HepG2 (cell line): ENCODE results near the gene SLC2A10. TPM values are rescaled to one million over a fixed set of nuclear protein-coding genes. Genes with fewer than 3 reads are reported as not detected.

Source experiments
- ADNP ChIP-seq: sonication (generic); formaldehyde crosslinking; IDR thresholded peaks from 2 replicates; pipeline ENCODE4 v1.4.0; 2020; ENCODE audit warnings: missing genetic modification reagents
- ARID2 ChIP-seq: sonication (generic); formaldehyde crosslinking; IDR thresholded peaks from 2 replicates; pipeline ENCODE4 v1.8.1; 2022; ENCODE audit warnings: mild to moderate bottlenecking, missing genetic modification reagents, borderline replicate concordance
- CBX1 ChIP-seq: IDR thresholded peaks from one replicate; pipeline ENCODE4 v1.6.1; 2016; ENCODE audit warnings: antibody characterized with exemption, low read depth
- GABPB1 ChIP-seq: IDR thresholded peaks from 2 replicates; pipeline ENCODE4 v1.6.1; 2016; ENCODE audit warnings: mild to moderate bottlenecking, missing genetic modification reagents, moderate library complexity, missing compliant biosample characterization
- GTF3A ChIP-seq: sonication (generic); formaldehyde crosslinking; conservative IDR thresholded peaks from 2 replicates; pipeline ENCODE4 v1.4.0; 2020; ENCODE audit warnings: mild to moderate bottlenecking, missing genetic modification reagents
- HIVEP1 ChIP-seq: sonication (generic); formaldehyde crosslinking; IDR thresholded peaks from 2 replicates; pipeline ENCODE4 v1.4.0; 2020; ENCODE audit warnings: mild to moderate bottlenecking, missing genetic modification reagents
- HNRNPL ChIP-seq: fragments of 200-400 bp; formaldehyde crosslinking; IDR thresholded peaks from 2 replicates; pipeline ENCODE4 v1.6.1; 2017; ENCODE audit warnings: mild to moderate bottlenecking, low read depth, low read length
- HOXA5 ChIP-seq: sonication (generic); formaldehyde crosslinking; IDR thresholded peaks from 2 replicates; pipeline ENCODE4 v1.4.0; 2020; ENCODE audit warnings: missing genetic modification reagents
- NCOA1 ChIP-seq: sonication (generic); formaldehyde crosslinking; IDR thresholded peaks from 2 replicates; pipeline ENCODE4 v1.9.0; 2021; ENCODE audit warnings: missing genetic modification reagents
- RFXAP ChIP-seq: sonication (generic); formaldehyde crosslinking; IDR thresholded peaks from 2 replicates; pipeline ENCODE4 v1.4.0; 2020; ENCODE audit warnings: missing genetic modification reagents, borderline replicate concordance
- RXRA ChIP-seq: sonication (generic); formaldehyde crosslinking; IDR thresholded peaks from 2 replicates; pipeline ENCODE4 v1.5.1; 2020; ENCODE audit warnings: missing genetic modification reagents
- SNRNP70 ChIP-seq: fragments of 200-400 bp; formaldehyde crosslinking; IDR thresholded peaks from 2 replicates; pipeline ENCODE4 v1.6.1; 2017; ENCODE audit warnings: mild to moderate bottlenecking, low read depth, low read length, moderate library complexity
- STAG1 ChIP-seq: sonication (generic); formaldehyde crosslinking; IDR thresholded peaks from 2 replicates; pipeline ENCODE4 v1.4.0; 2020; ENCODE audit warnings: missing genetic modification reagents
- ZNF333 ChIP-seq: sonication (generic); formaldehyde crosslinking; IDR thresholded peaks from 2 replicates; pipeline ENCODE4 v1.4.0; 2020; ENCODE audit warnings: mild to moderate bottlenecking, missing genetic modification reagents, borderline replicate concordance
- ZNF430 ChIP-seq: sonication (generic); formaldehyde crosslinking; IDR thresholded peaks from 2 replicates; pipeline ENCODE4 v1.9.0; 2021; ENCODE audit warnings: mild to moderate bottlenecking, missing genetic modification reagents
- ZNF510 ChIP-seq: sonication (generic); formaldehyde crosslinking; IDR thresholded peaks from 2 replicates; pipeline ENCODE4 v1.4.0; 2020; ENCODE audit warnings: low read depth, mild to moderate bottlenecking, missing genetic modification reagents
- ZNF619 ChIP-seq: sonication (generic); formaldehyde crosslinking; IDR thresholded peaks from 2 replicates; pipeline ENCODE4 v1.4.0; 2020; ENCODE audit warnings: mild to moderate bottlenecking, missing genetic modification reagents
- ZNF652 ChIP-seq: IDR thresholded peaks from 2 replicates; pipeline ENCODE4 v1.6.1; 2016; ENCODE audit warnings: low read depth, borderline replicate concordance
- polyA plus RNA-seq, 8 experiments: library from polyadenylated mRNA; depleted of rRNA in 3 of 8; stranded (reverse) in 7 of 8; unstranded in 1 of 8; fragments of >200 nt; fragmentation: Illumina TruSeq in 4 of 8; extraction: Trizol in 4 of 8; gene quantifications; 2 replicates each; pipeline versions ENCODE4 v1.2.1 to v1.2.3, GENCODE V29; 2011 to 2016; ENCODE audit warnings: low read depth in 4 of 8, missing spikeins in 1 of 8, mixed read lengths in 1 of 8; ENCODE audit not compliant: insufficient read depth in 1 of 8
- total RNA-seq, 5 experiments: library from RNA; depleted of rRNA; stranded (reverse); fragments of >200 nt; fragmentation: Illumina TruSeq; extraction: Trizol; gene quantifications; 2 replicates each; pipeline ENCODE4 v1.2.3, GENCODE V29; 2016; ENCODE audit warnings: low read depth in 1 of 5
- TF ChIP-seq, protein P1 (sequence below): sonication (generic); formaldehyde crosslinking; IDR thresholded peaks from 2 replicates; pipeline ENCODE4 v1.5.0; 2020; ENCODE audit warnings: mild to moderate bottlenecking, missing genetic modification reagents, borderline replicate concordance
- TF ChIP-seq, protein P2 (sequence below): sonication (generic); formaldehyde crosslinking; IDR thresholded peaks from 2 replicates; pipeline ENCODE4 v1.4.0; 2020; ENCODE audit warnings: mild to moderate bottlenecking, low read depth, missing genetic modification reagents
- TF ChIP-seq, protein P3 (sequence below): sonication (generic); formaldehyde crosslinking; IDR thresholded peaks from 2 replicates; pipeline ENCODE4 v1.8.1; 2022; ENCODE audit warnings: mild to moderate bottlenecking, missing genetic modification reagents
- TF ChIP-seq, protein P4 (sequence below): IDR thresholded peaks from 2 replicates; pipeline ENCODE4 v1.6.1; 2016; ENCODE audit warnings: missing genetic modification reagents, missing compliant biosample characterization

Gene SLC2A10
- total and polyA plus RNA-seq, 2 of the 13 experiments (the other 11 are each of a cell fraction or from before 2014, with no cell fraction given): 16.0 to 18.4 TPM

DNA sequence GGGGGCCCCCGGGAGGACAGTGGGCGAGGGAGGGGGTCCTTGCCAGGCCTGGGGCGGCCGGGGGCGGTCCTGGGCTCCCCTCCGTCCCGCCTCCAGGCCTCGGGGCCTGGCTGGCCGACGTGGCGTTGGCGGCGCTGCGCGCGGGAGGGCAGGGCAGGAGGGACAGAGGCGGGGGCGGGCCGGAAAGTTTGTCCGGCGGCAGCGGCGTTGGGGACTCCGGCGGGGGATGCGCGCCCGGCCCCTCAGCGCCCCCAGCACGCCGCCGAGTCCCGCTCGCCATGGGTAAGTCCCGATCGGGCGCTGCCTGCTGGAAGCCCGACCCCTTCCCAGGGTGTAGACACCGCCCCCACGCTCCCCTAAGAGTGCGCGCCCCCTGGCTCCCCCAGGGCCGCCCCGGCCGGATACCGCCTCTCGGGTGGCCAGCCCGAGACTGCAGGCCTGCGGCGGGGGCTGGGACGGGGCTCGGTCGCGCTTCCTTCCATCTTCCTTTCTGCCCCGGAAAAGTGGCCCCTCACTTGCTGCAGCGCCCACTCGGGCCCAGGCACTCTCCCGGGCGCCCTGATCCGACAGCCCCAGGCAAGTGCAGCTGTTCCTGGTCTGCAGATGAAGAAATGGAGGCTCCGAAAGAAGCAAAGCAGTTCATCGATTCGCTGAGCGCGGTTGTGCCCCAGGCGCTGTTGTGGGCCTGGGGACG, at the start of gene SLC2A10 (continued):
- TF ChIP-seq SNRNP70: no peak
- TF ChIP-seq HNRNPL: peak; percentile 39; the same call in 1 of the 2 replicates
- TF ChIP-seq, protein P1, sequence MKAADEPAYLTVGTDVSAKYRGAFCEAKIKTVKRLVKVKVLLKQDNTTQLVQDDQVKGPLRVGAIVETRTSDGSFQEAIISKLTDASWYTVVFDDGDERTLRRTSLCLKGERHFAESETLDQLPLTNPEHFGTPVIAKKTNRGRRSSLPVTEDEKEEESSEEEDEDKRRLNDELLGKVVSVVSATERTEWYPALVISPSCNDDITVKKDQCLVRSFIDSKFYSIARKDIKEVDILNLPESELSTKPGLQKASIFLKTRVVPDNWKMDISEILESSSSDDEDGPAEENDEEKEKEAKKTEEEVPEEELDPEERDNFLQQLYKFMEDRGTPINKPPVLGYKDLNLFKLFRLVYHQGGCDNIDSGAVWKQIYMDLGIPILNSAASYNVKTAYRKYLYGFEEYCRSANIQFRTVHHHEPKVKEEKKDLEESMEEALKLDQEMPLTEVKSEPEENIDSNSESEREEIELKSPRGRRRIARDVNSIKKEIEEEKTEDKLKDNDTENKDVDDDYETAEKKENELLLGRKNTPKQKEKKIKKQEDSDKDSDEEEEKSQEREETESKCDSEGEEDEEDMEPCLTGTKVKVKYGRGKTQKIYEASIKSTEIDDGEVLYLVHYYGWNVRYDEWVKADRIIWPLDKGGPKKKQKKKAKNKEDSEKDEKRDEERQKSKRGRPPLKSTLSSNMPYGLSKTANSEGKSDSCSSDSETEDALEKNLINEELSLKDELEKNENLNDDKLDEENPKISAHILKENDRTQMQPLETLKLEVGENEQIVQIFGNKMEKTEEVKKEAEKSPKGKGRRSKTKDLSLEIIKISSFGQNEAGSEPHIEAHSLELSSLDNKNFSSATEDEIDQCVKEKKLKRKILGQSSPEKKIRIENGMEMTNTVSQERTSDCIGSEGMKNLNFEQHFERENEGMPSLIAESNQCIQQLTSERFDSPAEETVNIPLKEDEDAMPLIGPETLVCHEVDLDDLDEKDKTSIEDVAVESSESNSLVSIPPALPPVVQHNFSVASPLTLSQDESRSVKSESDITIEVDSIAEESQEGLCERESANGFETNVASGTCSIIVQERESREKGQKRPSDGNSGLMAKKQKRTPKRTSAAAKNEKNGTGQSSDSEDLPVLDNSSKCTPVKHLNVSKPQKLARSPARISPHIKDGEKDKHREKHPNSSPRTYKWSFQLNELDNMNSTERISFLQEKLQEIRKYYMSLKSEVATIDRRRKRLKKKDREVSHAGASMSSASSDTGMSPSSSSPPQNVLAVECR (CRISPR knock-in tag): peak; percentile 90
- no peak for TF ChIP-seq ZNF652 (CRISPR knock-in tag)
- no peak; the same call in 1 of the 2 replicates for TF ChIP-seq NCOA1
- peak; percentile 15; the same call in 1 of the 2 replicates for TF ChIP-seq ZNF510 (CRISPR knock-in tag)
- TF ChIP-seq ZNF333 (CRISPR knock-in tag): peak; percentile 98; the same call in 1 of the 2 replicates
- 0 out of 2 replicates have a peak, but pooled peaks have one; percentile 19 for TF ChIP-seq STAG1
- TF ChIP-seq ADNP (CRISPR knock-in tag): no peak
- peak; percentile 55; the same call in 1 of the 2 replicates for TF ChIP-seq HIVEP1 (CRISPR knock-in tag)
- TF ChIP-seq, protein P2, sequence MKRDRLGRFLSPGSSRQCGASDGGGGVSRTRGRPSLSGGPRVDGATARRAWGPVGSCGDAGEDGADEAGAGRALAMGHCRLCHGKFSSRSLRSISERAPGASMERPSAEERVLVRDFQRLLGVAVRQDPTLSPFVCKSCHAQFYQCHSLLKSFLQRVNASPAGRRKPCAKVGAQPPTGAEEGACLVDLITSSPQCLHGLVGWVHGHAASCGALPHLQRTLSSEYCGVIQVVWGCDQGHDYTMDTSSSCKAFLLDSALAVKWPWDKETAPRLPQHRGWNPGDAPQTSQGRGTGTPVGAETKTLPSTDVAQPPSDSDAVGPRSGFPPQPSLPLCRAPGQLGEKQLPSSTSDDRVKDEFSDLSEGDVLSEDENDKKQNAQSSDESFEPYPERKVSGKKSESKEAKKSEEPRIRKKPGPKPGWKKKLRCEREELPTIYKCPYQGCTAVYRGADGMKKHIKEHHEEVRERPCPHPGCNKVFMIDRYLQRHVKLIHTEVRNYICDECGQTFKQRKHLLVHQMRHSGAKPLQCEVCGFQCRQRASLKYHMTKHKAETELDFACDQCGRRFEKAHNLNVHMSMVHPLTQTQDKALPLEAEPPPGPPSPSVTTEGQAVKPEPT (CRISPR knock-in tag): no peak
- TF ChIP-seq ARID2 (CRISPR knock-in tag): no peak
- peak; percentile 87 for TF ChIP-seq HOXA5
- no peak; the same call in 1 of the 2 replicates for TF ChIP-seq GTF3A (CRISPR knock-in tag)
- peak; percentile 60 for TF ChIP-seq RXRA
- TF ChIP-seq RFXAP (CRISPR knock-in tag): peak; percentile 70
- TF ChIP-seq, protein P3, sequence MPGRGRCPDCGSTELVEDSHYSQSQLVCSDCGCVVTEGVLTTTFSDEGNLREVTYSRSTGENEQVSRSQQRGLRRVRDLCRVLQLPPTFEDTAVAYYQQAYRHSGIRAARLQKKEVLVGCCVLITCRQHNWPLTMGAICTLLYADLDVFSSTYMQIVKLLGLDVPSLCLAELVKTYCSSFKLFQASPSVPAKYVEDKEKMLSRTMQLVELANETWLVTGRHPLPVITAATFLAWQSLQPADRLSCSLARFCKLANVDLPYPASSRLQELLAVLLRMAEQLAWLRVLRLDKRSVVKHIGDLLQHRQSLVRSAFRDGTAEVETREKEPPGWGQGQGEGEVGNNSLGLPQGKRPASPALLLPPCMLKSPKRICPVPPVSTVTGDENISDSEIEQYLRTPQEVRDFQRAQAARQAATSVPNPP (CRISPR knock-in tag): no peak
- TF ChIP-seq ZNF619 (CRISPR knock-in tag): 0 out of 2 replicates have a peak, but pooled peaks have one; percentile 30
- TF ChIP-seq, protein P4, sequence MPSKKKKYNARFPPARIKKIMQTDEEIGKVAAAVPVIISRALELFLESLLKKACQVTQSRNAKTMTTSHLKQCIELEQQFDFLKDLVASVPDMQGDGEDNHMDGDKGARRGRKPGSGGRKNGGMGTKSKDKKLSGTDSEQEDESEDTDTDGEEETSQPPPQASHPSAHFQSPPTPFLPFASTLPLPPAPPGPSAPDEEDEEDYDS: peak; percentile 17; the same call in 1 of the 2 replicates
- TF ChIP-seq GABPB1 (CRISPR knock-in tag): peak; percentile 85; the same call in 1 of the 2 replicates
- 0 out of 2 replicates have a peak, but pooled peaks have one; percentile 63 for TF ChIP-seq ZNF430 (CRISPR knock-in tag)
- TF ChIP-seq CBX1: peak; percentile 81
